IMR-90 (cell line): ENCODE measurements around the gene ADGRL3. TPM values are rescaled to one million over a fixed set of nuclear protein-coding genes. Genes with fewer than 3 reads are reported as not detected.

Experiments
- ATAC-seq: fragments of 200-7000 bp; cut with Tn5 transposase; 2 replicates; pipeline ENCODE4 v1.9.1; 2020; ENCODE audit warnings: low read depth, mild to moderate bottlenecking, moderate library complexity
- BruUV-seq: library from RNA; stranded (reverse); fragments of 400-500 nt; replicated peaks from 2 replicates; lab custom pipeline; 2021; lab: Mats Ljungman, UMichigan
- CTCF ChIA-PET: fragments of 300-600 bp; formaldehyde crosslinking; extraction: SDS; loops from one replicate; lab custom pipeline; 2021; ENCODE audit warnings: antibody characterized with exemption; lab: Yijun Ruan, JAX
- POLR2A ChIA-PET: fragments of 300-600 bp; sonication (Branson Sonifier 250); formaldehyde crosslinking; loops from one replicate; lab custom pipeline; 2022; ENCODE audit warnings: antibody characterized with exemption; ENCODE audit not compliant: unreplicated experiment; lab: Charles Lee
- DNase-seq: peaks from one replicate; pipeline ENCODE4 v3.0.0; 2013
- H2AFZ ChIP-seq: replicated peaks from 2 replicates; pipeline ENCODE3; 2013; ENCODE audit warnings: low read length, mild to moderate bottlenecking; ENCODE audit not compliant: poor library complexity
- H2AK5ac ChIP-seq: 2 replicates; pipeline ENCODE4 v1.6.1; 2013; ENCODE audit warnings: low read depth, low read length, inconsistent platforms
- H2AK9ac ChIP-seq: replicated peaks from 2 replicates; pipeline ENCODE3; 2013; ENCODE audit warnings: mild to moderate bottlenecking, low read depth, low read length, moderate library complexity; ENCODE audit not compliant: poor library complexity
- H2BK120ac ChIP-seq: 2 replicates; pipeline ENCODE4 v1.6.1; 2013; ENCODE audit warnings: low read depth, low read length, inconsistent platforms
- H2BK15ac ChIP-seq: 3 replicates; pipeline ENCODE4 v1.6.1; 2013; ENCODE audit warnings: low read depth, low read length, inconsistent platforms
- H2BK20ac ChIP-seq: 2 replicates; pipeline ENCODE4 v1.6.1; 2013; ENCODE audit warnings: low read depth, mild to moderate bottlenecking, inconsistent platforms, low read length, moderate library complexity
- H2BK5ac ChIP-seq: 2 replicates; pipeline ENCODE4 v1.6.1; 2013; ENCODE audit warnings: mild to moderate bottlenecking, low read depth, low read length, inconsistent platforms; ENCODE audit not compliant: poor library complexity, severe bottlenecking
- H3K14ac ChIP-seq: replicated peaks from 2 replicates; pipeline ENCODE4 v1.6.1; 2013; ENCODE audit warnings: low read depth, low read length, inconsistent platforms
- H3K18ac ChIP-seq: 2 replicates; pipeline ENCODE4 v1.6.1; 2013; ENCODE audit warnings: low read depth, low read length, control low read depth
- H3K23ac ChIP-seq: 2 replicates; pipeline ENCODE4 v1.6.1; 2013; ENCODE audit warnings: low read depth, low read length, inconsistent platforms
- H3K27ac ChIP-seq: 2 replicates; pipeline ENCODE4 v1.5.1; 2013; ENCODE audit warnings: mild to moderate bottlenecking, control low read depth, low read length; ENCODE audit not compliant: insufficient read depth
- H3K27me3 ChIP-seq: 2 replicates; pipeline ENCODE4 v1.6.1; 2013; ENCODE audit warnings: low read length; ENCODE audit not compliant: control insufficient read depth, insufficient read depth
- H3K36me3 ChIP-seq: 2 replicates; pipeline ENCODE4 v1.6.1; 2013; ENCODE audit warnings: low read length, mixed read lengths; ENCODE audit not compliant: control insufficient read depth, insufficient read depth
- H3K4ac ChIP-seq: 2 replicates; pipeline ENCODE4 v1.6.1; 2013; ENCODE audit warnings: low read depth, low read length, inconsistent platforms
- H3K4me1 ChIP-seq: 2 replicates; pipeline ENCODE4 v1.6.1; 2013; ENCODE audit warnings: low read length, mixed read lengths; ENCODE audit not compliant: control insufficient read depth, insufficient read depth
- H3K4me2 ChIP-seq: 2 replicates; pipeline ENCODE4 v1.6.1; 2013; ENCODE audit warnings: low read depth, mild to moderate bottlenecking, control low read depth, low read length, moderate library complexity
- H3K4me3 ChIP-seq: 2 replicates; pipeline ENCODE4 v1.5.1; 2013; ENCODE audit warnings: low read depth, mild to moderate bottlenecking, control low read depth, low read length, moderate library complexity; ENCODE audit not compliant: insufficient read depth
- H3K56ac ChIP-seq: 2 replicates; pipeline ENCODE4 v1.6.1; 2013; ENCODE audit warnings: low read length, inconsistent platforms; ENCODE audit not compliant: insufficient read depth; ENCODE audit errors: extremely low read depth
- H3K79me1 ChIP-seq, 2 experiments: 2 replicates each; pipeline ENCODE4 v1.6.1; 2013; ENCODE audit warnings: low read length in 2 of 2, inconsistent platforms in 1 of 2, low read depth in 1 of 2
- H3K9ac ChIP-seq: 2 replicates; pipeline ENCODE4 v1.6.1; 2013; ENCODE audit warnings: low read depth, low read length, control low read depth
- H3K9me1 ChIP-seq: 2 replicates; pipeline ENCODE4 v1.6.1; 2013; ENCODE audit warnings: low read length, inconsistent platforms; ENCODE audit not compliant: insufficient read depth
- H3K9me3 ChIP-seq: 2 replicates; pipeline ENCODE4 v1.6.1; 2013; ENCODE audit warnings: low read length; ENCODE audit not compliant: control insufficient read depth, insufficient read depth
- H4K20me1 ChIP-seq: 2 replicates; pipeline ENCODE4 v1.6.1; 2013; ENCODE audit warnings: low read length, inconsistent platforms; ENCODE audit not compliant: insufficient read depth
- H4K5ac ChIP-seq: 2 replicates; pipeline ENCODE4 v1.6.1; 2013; ENCODE audit warnings: mild to moderate bottlenecking, low read depth, low read length, control low read depth
- H4K8ac ChIP-seq, 2 experiments: 2 replicates each; pipeline ENCODE4 v1.6.1; 2013; ENCODE audit warnings: low read depth in 2 of 2, low read length in 2 of 2, control low read depth in 1 of 2, inconsistent platforms in 1 of 2
- H4K91ac ChIP-seq: 2 replicates; pipeline ENCODE4 v1.6.1; 2013; ENCODE audit warnings: low read depth, low read length, inconsistent platforms; ENCODE audit not compliant: insufficient read depth
- BHLHE40 ChIP-seq: fragments of 150-350 bp; IDR thresholded peaks from 2 replicates; pipeline ENCODE4 v1.6.1; 2016; ENCODE audit warnings: mild to moderate bottlenecking, low read depth, low read length
- CEBPB ChIP-seq: IDR thresholded peaks from 2 replicates; pipeline ENCODE4 v1.6.1; 2012; ENCODE audit warnings: low read depth, low read length, improper control_type of control experiment
- CHD1 ChIP-seq: IDR thresholded peaks from 2 replicates; pipeline ENCODE4 v1.6.1; 2012; ENCODE audit warnings: low read depth, low read length, improper control_type of control experiment
- ELK1 ChIP-seq: fragments of 150-350 bp; IDR thresholded peaks from 2 replicates; pipeline ENCODE4 v1.6.1; 2016; ENCODE audit warnings: low read depth, mild to moderate bottlenecking, low read length, moderate library complexity, borderline replicate concordance
- FOS ChIP-seq: fragments of 150-350 bp; IDR thresholded peaks from 2 replicates; pipeline ENCODE4 v1.6.1; 2016; ENCODE audit warnings: low read depth, low read length
- MAFK ChIP-seq: IDR thresholded peaks from 2 replicates; pipeline ENCODE4 v1.6.1; 2012; ENCODE audit warnings: low read depth, low read length, improper control_type of control experiment
- MAZ ChIP-seq: IDR thresholded peaks from 2 replicates; pipeline ENCODE4 v1.6.1; 2012; ENCODE audit warnings: low read depth, mild to moderate bottlenecking, low read length, improper control_type of control experiment, moderate library complexity, borderline replicate concordance
- MXI1 ChIP-seq: IDR thresholded peaks from 2 replicates; pipeline ENCODE4 v1.6.1; 2012; ENCODE audit warnings: low read depth, mild to moderate bottlenecking, low read length, moderate library complexity, borderline replicate concordance
- NFE2L2 ChIP-seq: fragments of 150-350 bp; IDR thresholded peaks from 2 replicates; pipeline ENCODE4 v1.6.1; 2016; ENCODE audit warnings: low read depth, mild to moderate bottlenecking, low read length
- POLR2A ChIP-seq: IDR thresholded peaks from 2 replicates; pipeline ENCODE4 v1.6.1; 2012; ENCODE audit warnings: mild to moderate bottlenecking, low read depth, low read length
- RAD21 ChIP-seq: IDR thresholded peaks from 2 replicates; pipeline ENCODE4 v1.6.1; 2012; ENCODE audit warnings: low read length, improper control_type of control experiment
- RCOR1 ChIP-seq: IDR thresholded peaks from 2 replicates; pipeline ENCODE4 v1.6.1; 2012; ENCODE audit warnings: mild to moderate bottlenecking, low read length, improper control_type of control experiment; ENCODE audit not compliant: insufficient replicate concordance
- SMC3 ChIP-seq: fragments of 150-350 bp; IDR thresholded peaks from 2 replicates; pipeline ENCODE4 v1.6.1; 2016; ENCODE audit warnings: low read depth, mild to moderate bottlenecking, antibody characterized with exemption, low read length, moderate library complexity
- USF2 ChIP-seq: fragments of 150-350 bp; IDR thresholded peaks from 2 replicates; pipeline ENCODE4 v1.6.1; 2017; ENCODE audit warnings: mild to moderate bottlenecking, antibody characterized with exemption, low read length, low read depth
- dilution Hi-C: fragments of 300-500 bp; cut with HindIII; formaldehyde crosslinking; loops from one replicate; pipeline ENCODE4 v1.14.3; 2018; ENCODE audit warnings: low sequenced_read_pairs; ENCODE audit not compliant: unreplicated experiment
- in situ Hi-C: fragments of 300-500 bp; cut with MboI; formaldehyde crosslinking; loops from 3 replicates; pipeline ENCODE4 v1.14.3; 2019; ENCODE audit warnings: low sequenced_read_pairs, inconsistent platforms, mixed read lengths
- intact Hi-C: fragments of 100-400 bp; cut with micrococcal nuclease; formaldehyde crosslinking; loops from 2 replicates; pipeline ENCODE4 v1.10.0; 2022
- polyA plus RNA-seq, 3 experiments: library from polyadenylated mRNA; depleted of rRNA; stranded (reverse); fragments of >200 nt; gene quantifications; 2 replicates each; pipeline ENCODE4 v1.2.3, GENCODE V29; 2012; ENCODE audit warnings: low replicate concordance in 1 of 3
- total RNA-seq: library from RNA; depleted of rRNA; stranded (reverse); fragments of >200 nt; gene quantifications from 2 replicates; pipeline ENCODE4 v1.2.3, GENCODE V29; 2012
- TF ChIP-seq, protein P1 (sequence below): conservative IDR thresholded peaks from 2 replicates; pipeline ENCODE4 v1.5.1; 2012; ENCODE audit warnings: mild to moderate bottlenecking, low read depth, low read length, improper control_type of control experiment

The ADGRL3 gene
- total and polyA plus RNA-seq, 2 of the 4 experiments (the other 2 are of a cell fraction) = 0.46 to 2.5 TPM

DNA sequence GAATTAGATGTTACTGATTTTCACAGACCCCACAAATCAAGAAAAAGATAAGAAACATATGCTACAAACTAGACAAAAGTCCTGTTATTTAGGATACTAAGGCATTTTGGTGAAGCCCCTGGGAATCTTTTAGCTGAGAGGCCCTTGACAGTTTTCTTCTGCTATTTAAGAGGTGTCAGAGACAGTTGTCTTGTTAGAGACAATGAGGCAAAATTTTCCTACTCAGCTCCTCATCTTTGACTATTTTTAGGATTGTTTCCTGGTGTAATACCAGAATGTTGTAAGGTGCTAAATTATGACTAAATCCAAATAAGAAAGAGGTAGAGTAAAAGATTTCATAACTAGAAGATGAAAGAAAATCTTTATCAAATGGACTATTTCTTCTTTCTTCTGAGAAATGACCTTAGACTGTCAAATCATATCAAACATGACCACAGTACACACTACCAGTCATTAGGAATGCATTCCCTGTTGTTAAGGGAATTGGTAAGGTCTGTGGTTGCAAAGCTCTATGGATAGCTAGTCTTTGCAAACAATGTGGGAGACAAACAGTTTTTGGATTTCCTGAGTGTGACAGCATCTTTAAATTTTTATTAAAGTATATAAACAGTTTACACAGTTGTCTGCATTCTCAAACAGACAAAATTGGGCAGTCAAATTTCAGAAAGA, 926.1 kb downstream of the ADGRL3 start:
- H4K8ac ChIP-seq = no peak overlapping the region
- no peak overlapping the region for H2AK9ac ChIP-seq
- H4K5ac ChIP-seq = no peak overlapping the region
- no peak overlapping the region for H2AK5ac ChIP-seq
- intact Hi-C loops = no loop called here
- no peaks in the 10 kb centered on the region for H3K79me1 ChIP-seq
- ChIA-PET POLR2A (no interaction called here), CTCF (no interaction called here)
- H3K4me3 ChIP-seq = no peak overlapping the region
- H3K23ac ChIP-seq = no peak overlapping the region
- in situ Hi-C loops = no loop called here
- no peaks in the 10 kb centered on the region for H4K20me1 ChIP-seq
- H3K56ac ChIP-seq = no peak overlapping the region
- H2BK15ac ChIP-seq = no peak overlapping the region
- H3K9ac ChIP-seq = no peak overlapping the region
- H3K18ac ChIP-seq = no peak overlapping the region
- no peak overlapping the region for H3K27ac ChIP-seq
- no peak overlapping the region for H2BK120ac ChIP-seq
- dilution Hi-C loops = no loop called here
- no peak overlapping the region for H3K14ac ChIP-seq
- no peak for ATAC-seq
- TF ChIP-seq SMC3 (no peak), USF2 (no peak), ELK1 (no peak), BHLHE40 (no peak), RAD21 (no peak), MAZ (no peak), POLR2A (no peak), MXI1 (no peak), RCOR1 (no peak), NFE2L2 (no peak), CHD1 (no peak), FOS (no peak), MAFK (no peak), CEBPB (no peak)
- TF ChIP-seq, protein P1, sequence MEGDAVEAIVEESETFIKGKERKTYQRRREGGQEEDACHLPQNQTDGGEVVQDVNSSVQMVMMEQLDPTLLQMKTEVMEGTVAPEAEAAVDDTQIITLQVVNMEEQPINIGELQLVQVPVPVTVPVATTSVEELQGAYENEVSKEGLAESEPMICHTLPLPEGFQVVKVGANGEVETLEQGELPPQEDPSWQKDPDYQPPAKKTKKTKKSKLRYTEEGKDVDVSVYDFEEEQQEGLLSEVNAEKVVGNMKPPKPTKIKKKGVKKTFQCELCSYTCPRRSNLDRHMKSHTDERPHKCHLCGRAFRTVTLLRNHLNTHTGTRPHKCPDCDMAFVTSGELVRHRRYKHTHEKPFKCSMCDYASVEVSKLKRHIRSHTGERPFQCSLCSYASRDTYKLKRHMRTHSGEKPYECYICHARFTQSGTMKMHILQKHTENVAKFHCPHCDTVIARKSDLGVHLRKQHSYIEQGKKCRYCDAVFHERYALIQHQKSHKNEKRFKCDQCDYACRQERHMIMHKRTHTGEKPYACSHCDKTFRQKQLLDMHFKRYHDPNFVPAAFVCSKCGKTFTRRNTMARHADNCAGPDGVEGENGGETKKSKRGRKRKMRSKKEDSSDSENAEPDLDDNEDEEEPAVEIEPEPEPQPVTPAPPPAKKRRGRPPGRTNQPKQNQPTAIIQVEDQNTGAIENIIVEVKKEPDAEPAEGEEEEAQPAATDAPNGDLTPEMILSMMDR = no peak
- BruUV-seq = no TSS peak
- H2BK5ac ChIP-seq = no peak overlapping the region
- H3K27me3 ChIP-seq = no peaks in the 10 kb centered on the region
- H3K4me2 ChIP-seq = no peak overlapping the region
- H2BK20ac ChIP-seq = no peak overlapping the region
- no peaks in the 10 kb centered on the region for H3K4me1 ChIP-seq
- no peak overlapping the region for H3K4ac ChIP-seq
- DNase-seq = no peak
- no peak overlapping the region for H4K91ac ChIP-seq
- H3K9me3 ChIP-seq = peaks cover 2% of the 10 kb centered on the region; the same call in 1 of the 2 replicates
- H3K36me3 ChIP-seq = no peaks in the 10 kb centered on the region
- no peak overlapping the region for H2AFZ ChIP-seq
- H3K9me1 ChIP-seq = no peaks in the 10 kb centered on the region
